Amniotic epithelial cell (primary cell): ENCODE measurements around the gene PJA2.
"Not testable (repeated sequence)": the region's sequence is repeated elsewhere in the genome, so short reads cannot be mapped to it uniquely, and the experiment has no call there.

ENCODE experiments used
- DNase-seq: peaks from one replicate; pipeline ENCODE4 v3.0.0-alpha.2; 2010; ENCODE audit warnings: low read depth

PJA2 gene

DNA sequence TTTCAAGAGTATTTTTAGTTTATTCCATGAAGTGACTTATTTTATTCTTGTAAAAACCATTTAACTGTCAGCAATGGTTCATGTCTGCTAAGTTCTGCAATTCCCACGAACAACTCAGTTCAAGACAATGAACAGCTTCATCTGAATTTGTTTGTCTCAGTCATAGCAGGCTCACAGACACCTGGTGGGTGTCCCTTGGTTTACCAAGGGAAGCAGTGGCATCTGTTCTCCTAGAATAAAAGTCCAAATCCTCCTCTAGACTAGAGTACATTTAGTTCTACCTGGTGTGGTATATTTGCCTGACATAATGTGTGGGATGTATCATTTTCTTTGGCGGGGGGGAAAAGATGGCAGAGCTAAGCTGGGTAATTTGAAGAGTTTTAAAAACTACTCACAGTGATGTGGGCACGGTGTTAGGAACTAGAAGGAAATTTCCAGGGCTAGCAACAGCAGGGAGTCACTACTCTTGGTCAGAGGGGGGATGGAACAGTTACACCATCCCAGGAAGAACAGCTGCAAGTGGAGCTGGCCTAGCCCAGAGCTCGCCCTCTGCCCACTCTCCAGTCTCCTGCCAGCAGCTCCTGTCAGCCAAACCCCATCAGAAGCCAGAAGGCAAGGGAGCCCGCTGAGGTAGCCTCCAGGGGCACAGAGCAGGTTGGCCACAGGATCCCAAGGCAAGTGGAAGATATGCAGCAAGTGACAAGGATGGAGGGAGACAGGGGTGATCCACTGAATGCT is 100.3 kb downstream of the PJA2 start:
- DNase-seq, result no peak

DNA sequence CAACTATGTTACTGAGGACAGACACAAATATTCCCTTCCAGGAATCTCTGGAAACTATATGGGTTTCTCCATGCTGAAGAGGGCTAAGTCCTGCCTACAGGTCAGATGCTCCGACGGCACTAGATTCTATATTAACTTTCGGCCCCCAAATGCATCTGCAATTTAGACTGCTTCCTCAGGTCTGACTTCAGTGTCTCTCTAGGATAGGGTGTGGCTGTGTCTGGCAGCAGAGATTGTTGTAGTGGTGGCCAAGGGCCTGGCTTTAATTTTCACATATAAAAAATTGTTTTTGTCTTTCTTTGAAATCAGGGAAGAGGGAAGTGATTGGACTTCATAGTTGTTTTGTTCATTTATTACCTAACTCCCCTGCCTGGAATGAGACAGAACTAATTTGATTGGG is 101.8 kb downstream of the PJA2 start:
- DNase-seq, result no peak

DNA sequence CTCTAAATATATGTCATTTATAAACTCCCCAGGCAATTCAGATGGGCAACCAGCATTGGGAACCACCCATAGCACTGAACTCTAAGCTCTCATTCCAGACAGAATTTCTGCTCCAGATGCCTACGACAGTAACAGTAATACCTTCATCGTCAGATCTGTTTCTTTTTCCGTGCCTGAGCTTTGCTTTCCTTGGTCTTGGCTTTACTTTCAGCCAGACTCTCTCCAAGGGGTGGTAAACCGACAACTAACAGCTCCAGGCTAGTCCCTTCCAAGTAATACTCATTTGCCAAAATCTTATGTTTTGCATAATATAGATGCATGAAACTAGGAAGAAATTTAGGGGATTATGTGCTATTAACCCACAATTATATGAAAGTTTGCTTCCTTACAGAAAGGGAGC is 102.3 kb downstream of the PJA2 start:
- no peak for DNase-seq

DNA sequence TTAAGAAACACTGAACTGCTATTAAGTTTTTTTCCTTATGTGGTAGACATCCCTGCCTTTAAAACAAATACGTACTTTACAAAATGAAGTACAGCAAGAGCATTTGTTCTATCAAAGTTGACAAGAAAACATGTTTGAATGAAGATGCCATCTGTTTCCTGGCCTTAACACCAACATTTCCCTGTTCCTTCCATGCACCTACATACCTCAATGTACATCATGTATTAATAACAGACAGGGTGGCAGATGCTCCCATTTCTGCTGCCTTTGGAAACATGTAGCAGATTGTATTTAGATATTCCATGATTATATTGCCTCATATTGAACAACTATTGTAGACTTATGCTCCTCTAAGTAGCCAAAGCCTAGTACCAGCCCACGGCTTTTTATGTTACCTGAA is 104.4 kb downstream of the PJA2 start:
- no peak for DNase-seq

DNA sequence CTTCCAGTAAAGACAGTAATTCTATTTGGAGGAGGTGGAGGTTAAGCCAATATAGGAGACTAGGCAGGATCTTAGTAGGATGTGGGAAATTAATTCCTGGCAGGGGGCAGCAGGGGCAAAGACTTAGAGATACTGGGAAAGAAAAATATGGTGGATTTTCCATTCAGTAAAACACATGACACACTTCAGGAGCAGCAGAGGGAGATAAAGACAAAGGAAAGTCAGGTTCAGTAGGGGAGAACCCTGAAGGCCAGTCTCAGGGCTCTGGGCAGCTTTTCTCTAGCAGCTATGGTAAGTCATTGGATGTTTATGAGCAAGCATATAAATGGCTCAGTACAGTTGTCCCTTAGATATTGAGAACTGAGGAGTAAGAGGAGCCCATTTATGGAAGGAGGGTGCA is 105.5 kb downstream of the PJA2 start:
- DNase-seq, result no peak

DNA sequence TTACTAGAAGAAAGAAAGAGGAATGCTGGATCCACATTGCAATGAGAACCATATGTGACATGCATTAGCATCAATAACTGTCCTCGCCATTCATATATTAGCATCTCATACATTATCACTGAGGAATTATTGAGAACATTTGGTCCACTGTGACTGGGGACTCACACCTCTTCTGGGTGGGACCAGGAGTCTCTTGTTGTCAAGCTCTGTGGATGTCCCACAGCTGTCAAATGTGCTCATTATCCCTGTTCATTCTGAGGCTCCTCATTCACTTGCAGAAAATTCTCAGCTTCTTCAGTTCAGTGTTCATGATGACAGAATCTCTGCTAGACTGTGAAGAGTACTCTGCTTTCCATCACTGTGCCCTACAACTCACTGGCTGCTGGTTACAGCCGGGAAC is 109.4 kb downstream of the PJA2 start:
- no peak for DNase-seq

DNA sequence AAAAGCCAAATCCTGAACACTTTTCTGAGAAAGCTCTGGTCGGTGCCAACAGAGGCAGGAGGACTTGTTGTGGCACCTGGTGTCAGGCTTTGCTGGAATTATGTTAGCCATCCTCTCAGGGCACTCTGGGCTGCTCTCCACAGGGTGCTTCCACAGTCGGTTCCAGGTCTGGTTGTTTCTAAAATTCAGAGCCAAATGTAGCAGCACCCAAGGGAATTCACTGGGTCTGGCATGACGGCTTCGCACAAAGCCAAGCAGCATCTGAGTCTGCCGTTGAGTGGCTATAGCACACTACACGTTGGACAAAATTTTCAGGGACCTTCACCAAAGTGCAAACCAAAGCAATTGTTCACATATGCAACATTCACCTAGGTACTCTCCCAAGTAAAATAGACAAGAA is 110.2 kb downstream of the PJA2 start:
- no peak for DNase-seq

DNA sequence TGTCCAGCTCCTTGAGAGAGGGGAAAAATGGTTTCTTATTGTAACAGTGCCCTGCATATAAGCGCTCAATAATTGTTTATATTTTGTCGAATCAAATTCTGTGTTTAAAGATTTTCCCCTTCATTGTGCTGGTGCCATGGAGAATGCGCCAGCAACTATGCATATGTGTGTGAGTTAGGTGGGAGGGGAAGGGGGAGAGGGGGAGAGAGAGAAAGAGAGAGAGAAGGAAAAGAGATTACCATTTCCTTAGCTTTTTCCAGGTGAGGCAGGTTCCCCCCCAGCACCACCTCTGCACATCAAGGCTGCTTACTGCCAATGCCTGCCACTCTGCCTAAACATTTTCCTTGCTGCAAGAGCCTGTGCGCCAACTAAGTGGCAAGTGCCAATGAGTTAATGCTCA is 111.0 kb downstream of the PJA2 start:
- DNase-seq, result no peak

DNA sequence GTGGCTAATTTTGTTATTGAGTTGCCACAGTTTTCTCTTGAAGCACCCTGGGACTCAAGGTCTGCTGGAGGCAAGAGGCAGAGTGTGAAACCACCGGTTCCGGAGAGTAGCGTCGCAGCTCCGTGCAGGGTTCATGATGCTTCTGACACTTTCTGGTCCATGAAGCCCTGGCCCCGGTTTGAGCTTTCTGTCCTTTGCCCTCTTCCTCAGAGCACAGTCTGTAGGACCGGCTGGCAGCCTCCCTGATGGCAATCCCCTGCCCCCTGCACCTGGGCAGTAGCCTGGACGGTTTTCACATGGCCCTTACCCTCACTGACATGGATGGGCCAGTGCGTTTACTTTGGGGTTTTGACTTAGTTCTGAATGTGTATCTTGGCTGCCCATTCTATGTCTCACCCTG is 111.9 kb downstream of the PJA2 start:
- DNase-seq, result no peak

DNA sequence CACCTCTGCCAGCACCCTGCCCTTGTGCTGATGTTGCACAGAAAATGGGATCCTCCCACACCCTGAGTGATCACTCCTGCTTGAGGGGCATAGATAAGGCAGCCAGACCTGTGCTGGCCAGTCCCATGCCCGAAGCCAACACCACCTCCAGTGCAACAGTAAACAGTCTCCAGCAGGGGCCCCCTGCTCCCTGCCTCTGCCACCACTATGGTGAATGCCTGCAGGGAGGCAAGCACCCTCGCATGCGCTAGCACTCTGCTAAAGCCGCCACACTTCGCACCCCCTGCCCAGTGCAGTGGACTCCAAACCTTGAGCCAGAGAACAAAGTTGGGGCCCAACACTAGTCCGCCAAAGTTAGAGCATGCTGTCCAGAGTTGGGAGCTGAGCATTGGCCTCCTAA is 118.7 kb downstream of the PJA2 start:
- DNase-seq, result peak; percentile 3

DNA sequence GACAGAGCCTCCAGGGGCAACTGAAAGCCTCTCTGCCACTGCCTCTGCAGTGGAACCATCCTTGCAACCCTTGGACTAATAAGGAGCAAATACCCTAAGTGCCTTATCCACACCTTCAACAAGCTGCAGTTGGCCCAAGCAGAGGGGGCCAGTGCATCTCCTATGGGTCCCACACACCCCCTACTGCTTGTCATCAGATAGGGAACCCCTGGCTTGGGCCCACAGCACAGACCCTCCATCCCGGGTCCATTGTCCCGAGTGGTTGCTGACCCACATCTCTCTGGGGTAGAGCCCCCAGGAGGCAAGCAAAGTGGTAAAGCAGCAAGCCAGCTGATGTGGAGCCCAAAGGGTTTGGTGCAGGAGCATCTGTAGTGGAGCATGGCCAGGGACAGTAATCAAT is 119.5 kb downstream of the PJA2 start:
- DNase-seq, result no peak

DNA sequence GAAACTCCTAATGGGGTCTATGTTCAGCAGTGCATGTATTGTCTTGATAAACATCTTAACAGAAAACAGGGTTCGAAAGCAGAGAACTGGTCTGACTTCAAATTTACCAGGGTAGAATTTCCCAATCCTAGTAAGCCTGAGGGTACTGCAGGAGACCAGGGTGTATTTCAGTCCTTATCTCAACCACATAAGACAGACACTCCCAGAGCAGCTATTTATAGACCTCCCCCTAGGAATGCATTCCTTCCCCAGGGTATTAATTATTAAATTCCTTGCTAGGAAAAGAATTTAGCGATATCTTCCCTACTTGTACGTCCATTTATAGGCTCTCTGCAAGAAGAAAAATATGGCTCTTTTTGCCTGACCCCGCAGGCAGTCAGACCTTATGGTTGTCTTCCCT is 123.1 kb downstream of the PJA2 start:
- DNase-seq, result not testable (repeated sequence)
